Activated naive CD4-positive, alpha-beta T cell treated with anti-CD3 and anti-CD28 coated beads for 36 hours (primary cell): ENCODE data around the gene CNTNAP4. TPM values are rescaled to one million over a fixed set of nuclear protein-coding genes. Genes with fewer than 3 reads are reported as not detected.

Experiments
- CTCF ChIA-PET: fragments of 350-600 bp; sonication (Branson Sonifier 250); formaldehyde crosslinking; loops from one replicate; lab custom pipeline; 2021; ENCODE audit warnings: antibody characterized with exemption; lab: Charles Lee
- DNase-seq: peaks from one replicate; pipeline ENCODE4 v3.0.0-alpha.2; 2020
- H3K27ac Mint-ChIP-seq: one replicate; pipeline ENCODE4 v1.8.0; 2021; ENCODE audit warnings: mild to moderate bottlenecking, mixed read lengths
- H3K27me3 Mint-ChIP-seq: one replicate; pipeline ENCODE4 v1.8.0; 2021; ENCODE audit warnings: low read depth, mixed read lengths
- H3K36me3 Mint-ChIP-seq: one replicate; pipeline ENCODE4 v1.8.0; 2021; ENCODE audit warnings: low read depth, mixed read lengths
- H3K4me1 Mint-ChIP-seq: one replicate; pipeline ENCODE4 v1.8.0; 2021; ENCODE audit warnings: low read depth, mixed read lengths
- H3K4me3 Mint-ChIP-seq: one replicate; pipeline ENCODE4 v1.8.0; 2021; ENCODE audit warnings: mild to moderate bottlenecking, moderate library complexity, mixed read lengths
- H3K9me3 Mint-ChIP-seq: one replicate; pipeline ENCODE4 v1.8.0; 2021; ENCODE audit warnings: mixed read lengths
- intact Hi-C: fragments of 100-400 bp; cut with micrococcal nuclease; formaldehyde crosslinking; loops from one replicate; pipeline ENCODE4 v1.15.1; 2023
- total RNA-seq, 2 experiments: library from RNA; stranded (reverse); gene quantifications; one replicate each; pipeline ENCODE4 v1.2.3, GENCODE V29; 2021

The CNTNAP4 gene
- total RNA-seq, 2 experiments from 2014 or later = not detected

DNA sequence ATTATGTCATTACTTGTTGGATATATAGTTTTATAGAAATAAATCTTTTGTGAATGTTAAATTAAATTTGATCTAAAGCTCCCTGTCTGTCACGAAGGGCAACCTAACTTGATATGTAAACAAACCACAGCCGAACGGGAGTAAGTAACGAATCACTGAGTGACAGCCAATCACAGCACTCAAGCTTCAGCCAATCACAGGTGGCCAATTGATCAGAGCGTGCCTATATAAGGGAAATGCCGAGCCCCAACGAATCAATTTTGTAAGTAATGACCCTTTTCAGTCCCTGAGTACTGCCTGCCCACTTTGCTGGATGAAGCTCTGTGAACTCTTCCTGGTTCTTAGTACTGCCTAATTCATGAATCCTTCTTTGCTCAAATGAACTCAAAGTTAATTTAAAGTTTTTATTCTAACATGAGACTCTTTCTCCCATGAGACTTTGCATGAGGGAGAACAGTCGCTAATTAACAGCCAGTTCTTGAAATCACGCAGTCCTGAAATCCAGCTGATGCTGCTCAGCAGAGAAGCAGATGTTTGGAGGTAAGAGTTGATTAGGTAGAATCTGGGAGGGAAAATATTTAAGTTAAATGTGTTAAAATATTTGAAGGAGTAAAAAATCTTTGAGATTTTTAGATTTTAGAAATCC lies 302.2 kb downstream of the CNTNAP4 start:
- CTCF ChIA-PET = no interaction called here
- Mint-ChIP-seq H3K36me3 (no peaks in the 10 kb centered on the region), H3K4me1 (no peaks in the 10 kb centered on the region), H3K9me3 (peaks cover 4% of the 10 kb centered on the region), H3K27me3 (peaks cover 2% of the 10 kb centered on the region), H3K4me3 (no peak overlapping the region), H3K27ac (no peak overlapping the region)
- DNase-seq = no peak
- intact Hi-C loops = no loop called here

DNA sequence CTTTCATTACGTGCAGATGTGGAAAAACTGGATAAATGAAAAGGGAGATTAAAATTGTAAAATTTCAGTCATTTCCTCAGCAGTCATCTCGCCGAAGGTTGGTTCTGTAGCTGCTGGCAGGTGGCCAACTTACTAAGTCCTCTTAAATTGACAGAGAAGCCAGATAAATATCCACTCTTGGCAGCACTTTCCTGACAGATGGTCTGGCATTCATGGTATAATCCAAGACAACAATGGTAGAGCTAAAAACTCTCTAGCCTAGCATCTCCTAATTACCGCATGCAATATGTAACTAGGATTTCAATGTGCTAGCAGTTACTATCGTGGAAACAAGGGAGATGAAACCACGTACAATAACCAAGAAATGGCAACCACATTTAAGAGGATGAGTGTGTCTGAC lies 306.3 kb downstream of the CNTNAP4 start:
- no peaks in the 10 kb centered on the region for H3K36me3 Mint-ChIP-seq
- no peak for DNase-seq
- H3K27ac Mint-ChIP-seq = no peak overlapping the region
- peaks cover 2% of the 10 kb centered on the region for H3K27me3 Mint-ChIP-seq
- CTCF ChIA-PET = no interaction called here
- no peak overlapping the region for H3K4me3 Mint-ChIP-seq
- intact Hi-C loops = no loop called here
- no peaks in the 10 kb centered on the region for H3K4me1 Mint-ChIP-seq
- H3K9me3 Mint-ChIP-seq = peaks cover 2% of the 10 kb centered on the region

DNA sequence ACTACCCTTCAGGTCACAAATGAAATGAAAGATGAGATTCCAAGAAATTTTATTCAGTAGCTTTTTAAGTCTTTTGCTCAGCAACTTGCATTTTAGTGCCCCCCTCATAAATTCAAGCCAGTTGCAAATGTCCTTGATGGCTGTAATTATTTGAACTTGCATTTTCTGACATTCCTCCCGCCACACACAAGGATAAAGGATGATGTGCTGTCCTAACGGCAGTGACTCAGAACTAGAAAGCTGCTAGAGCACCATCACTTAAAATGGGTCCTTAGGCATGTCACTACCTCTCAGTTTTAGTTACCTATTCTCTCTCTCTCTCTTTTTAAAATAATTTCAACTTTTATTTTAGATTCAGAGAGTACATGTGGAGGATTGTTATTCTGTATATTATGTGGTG lies 306.7 kb downstream of the CNTNAP4 start:
- Mint-ChIP-seq H3K27me3 (peaks cover 2% of the 10 kb centered on the region), H3K27ac (no peak overlapping the region), H3K4me1 (no peaks in the 10 kb centered on the region), H3K4me3 (no peak overlapping the region), H3K9me3 (peaks cover 2% of the 10 kb centered on the region), H3K36me3 (no peaks in the 10 kb centered on the region)
- CTCF ChIA-PET = no interaction called here
- no peak for DNase-seq
- intact Hi-C loops = no loop called here

DNA sequence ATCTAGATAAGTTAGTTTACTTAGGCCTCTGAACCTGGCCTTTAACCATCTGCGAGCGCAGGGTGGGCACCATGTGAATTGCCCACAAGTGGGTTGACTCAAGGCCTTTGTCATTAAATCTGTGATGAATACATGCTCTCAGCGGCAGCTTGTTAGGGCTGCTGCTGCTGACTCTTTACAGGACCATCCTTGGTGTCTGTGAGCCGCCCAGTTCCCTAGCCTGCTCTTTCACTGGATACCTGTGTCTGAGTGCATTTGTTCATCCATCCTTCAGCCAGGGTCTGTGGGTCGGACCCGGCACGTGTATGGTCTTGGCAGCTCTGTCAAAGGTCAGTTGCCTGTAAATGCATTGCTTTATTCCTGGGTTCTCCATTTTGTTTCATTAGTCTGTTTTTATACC lies 321.3 kb downstream of the CNTNAP4 start:
- intact Hi-C loops = no loop called here
- CTCF ChIA-PET = no interaction called here
- Mint-ChIP-seq H3K4me3 (no peak overlapping the region), H3K27ac (no peak overlapping the region), H3K4me1 (no peaks in the 10 kb centered on the region), H3K27me3 (no peaks in the 10 kb centered on the region), H3K9me3 (peaks cover 9% of the 10 kb centered on the region), H3K36me3 (no peaks in the 10 kb centered on the region)
- no peak for DNase-seq

DNA sequence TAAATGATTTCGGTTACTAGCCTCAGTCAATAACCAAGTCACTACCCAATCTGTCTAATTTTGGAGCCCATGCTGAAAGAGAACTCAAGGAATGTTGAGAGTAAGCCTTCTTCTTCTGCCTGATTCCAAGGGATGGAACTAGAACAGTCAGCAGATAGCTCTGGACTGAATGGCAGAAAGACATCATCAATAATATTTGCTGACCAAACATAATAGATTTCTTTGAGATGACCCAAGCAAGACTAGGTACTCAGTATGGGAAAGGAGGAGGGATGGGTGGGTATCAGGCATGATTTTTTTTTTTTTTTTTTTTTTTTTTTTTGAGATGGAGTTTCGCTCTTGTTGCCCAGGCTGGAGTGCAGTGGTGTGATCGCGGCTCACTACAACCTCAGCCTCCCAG lies 330.1 kb downstream of the CNTNAP4 start:
- no peak for DNase-seq
- Mint-ChIP-seq H3K4me3 (no peak overlapping the region), H3K27me3 (no peaks in the 10 kb centered on the region), H3K27ac (no peak overlapping the region), H3K36me3 (no peaks in the 10 kb centered on the region), H3K9me3 (peaks cover 7% of the 10 kb centered on the region), H3K4me1 (no peaks in the 10 kb centered on the region)
- intact Hi-C loops = no loop called here
- CTCF ChIA-PET = no interaction called here
